ENCODE results near the gene STX11. TPM values are rescaled to one million over a fixed set of nuclear protein-coding genes. Genes with fewer than 3 reads are reported as not detected.
A peak's percentile ranks its signal among the peaks of the same experiment; 100 is the strongest.
"Not testable (repeated sequence)": the region's sequence is repeated elsewhere in the genome, so short reads cannot be mapped to it uniquely, and the experiment has no call there.

The STX11 gene
- total RNA-seq, 1 experiment from 2014 or later, result not detected

- H3K4me3 ChIP-seq (ENCODE audit: insufficient read depth, low read depth, low read length); H3K27me3 ChIP-seq (ENCODE audit: control insufficient read depth, insufficient read depth, low read length); DNase-seq; H3K36me3 ChIP-seq (replicated peaks; ENCODE audit: control insufficient read depth, insufficient read depth, low read length): not testable (repeated sequence)
These were observed 18.1 kb upstream of the STX11 start for GRCh38 chr6:144132167-144132690.

- DNase-seq, result no peak
- H3K4me3 ChIP-seq (ENCODE audit: insufficient read depth, low read depth, low read length), result no peak overlapping the region
These were observed 17.0 kb upstream of the STX11 start for GRCh38 chr6:144133225-144133821.

GRCh38 chr6:144134176-144134575 lies 16.1 kb upstream of the STX11 start:
- no peak for DNase-seq
- Histone ChIP-seq H3K27me3 (ENCODE audit: control insufficient read depth, insufficient read depth, low read length) (no peaks in the 10 kb centered on the region), H3K4me3 (ENCODE audit: insufficient read depth, low read depth, low read length) (no peak overlapping the region), H3K36me3 (replicated peaks; ENCODE audit: control insufficient read depth, insufficient read depth, low read length) (no peaks in the 10 kb centered on the region)

More at GRCh38 chr6:144133225-144133821, 17.0 kb upstream of the STX11 start:
- Histone ChIP-seq H3K27me3 (ENCODE audit: control insufficient read depth, insufficient read depth, low read length) (no peaks in the 10 kb centered on the region), H3K36me3 (replicated peaks; ENCODE audit: control insufficient read depth, insufficient read depth, low read length) (no peaks in the 10 kb centered on the region)

GRCh38 chr6:144134737-144135136 lies 15.6 kb upstream of the STX11 start:
- Histone ChIP-seq H3K4me3 (ENCODE audit: insufficient read depth, low read depth, low read length) (no peak overlapping the region), H3K36me3 (replicated peaks; ENCODE audit: control insufficient read depth, insufficient read depth, low read length) (no peaks in the 10 kb centered on the region), H3K27me3 (ENCODE audit: control insufficient read depth, insufficient read depth, low read length) (no peaks in the 10 kb centered on the region)
- DNase-seq, result no peak

GRCh38 chr6:144138542-144138941 lies 11.8 kb upstream of the STX11 start:
- Histone ChIP-seq H3K27me3 (ENCODE audit: control insufficient read depth, insufficient read depth, low read length) (no peaks in the 10 kb centered on the region), H3K36me3 (replicated peaks; ENCODE audit: control insufficient read depth, insufficient read depth, low read length) (no peaks in the 10 kb centered on the region), H3K4me3 (ENCODE audit: insufficient read depth, low read depth, low read length) (no peak overlapping the region)
- DNase-seq, result no peak

- H3K36me3 ChIP-seq (replicated peaks; ENCODE audit: control insufficient read depth, insufficient read depth, low read length), result no peaks in the 10 kb centered on the region
- no peak for DNase-seq
- no peaks in the 10 kb centered on the region for H3K27me3 ChIP-seq (ENCODE audit: control insufficient read depth, insufficient read depth, low read length)
- H3K4me3 ChIP-seq (ENCODE audit: insufficient read depth, low read depth, low read length), result no peak overlapping the region
These were observed 10.5 kb upstream of the STX11 start for GRCh38 chr6:144139817-144140216.

GRCh38 chr6:144140867-144141266 lies 9.4 kb upstream of the STX11 start:
- no peaks in the 10 kb centered on the region for H3K27me3 ChIP-seq (ENCODE audit: control insufficient read depth, insufficient read depth, low read length)
- no peak for DNase-seq
- no peak overlapping the region for H3K4me3 ChIP-seq (ENCODE audit: insufficient read depth, low read depth, low read length)
- no peaks in the 10 kb centered on the region for H3K36me3 ChIP-seq (replicated peaks; ENCODE audit: control insufficient read depth, insufficient read depth, low read length)

- Histone ChIP-seq H3K27me3 (ENCODE audit: control insufficient read depth, insufficient read depth, low read length) (no peaks in the 10 kb centered on the region), H3K36me3 (replicated peaks; ENCODE audit: control insufficient read depth, insufficient read depth, low read length) (no peaks in the 10 kb centered on the region), H3K4me3 (ENCODE audit: insufficient read depth, low read depth, low read length) (no peak overlapping the region)
- DNase-seq, result no peak
These were observed 8.8 kb upstream of the STX11 start for GRCh38 chr6:144141470-144141869.

- DNase-seq, result no peak
- Histone ChIP-seq H3K36me3 (replicated peaks; ENCODE audit: control insufficient read depth, insufficient read depth, low read length) (no peaks in the 10 kb centered on the region), H3K27me3 (ENCODE audit: control insufficient read depth, insufficient read depth, low read length) (peaks cover 4% of the 10 kb centered on the region; the same call in 1 of the 2 replicates), H3K4me3 (ENCODE audit: insufficient read depth, low read depth, low read length) (no peak overlapping the region)
These were observed 7.2 kb upstream of the STX11 start for GRCh38 chr6:144143106-144143505.

- no peaks in the 10 kb centered on the region for H3K36me3 ChIP-seq (replicated peaks; ENCODE audit: control insufficient read depth, insufficient read depth, low read length)
These were observed 6.4 kb upstream of the STX11 start for GRCh38 chr6:144143878-144144277.

GRCh38 chr6:144144996-144145395 lies 5.3 kb upstream of the STX11 start:
- H3K27me3 ChIP-seq (ENCODE audit: control insufficient read depth, insufficient read depth, low read length), result peaks cover 20% of the 10 kb centered on the region
- DNase-seq, result no peak
- no peak overlapping the region for H3K4me3 ChIP-seq (ENCODE audit: insufficient read depth, low read depth, low read length)
- H3K36me3 ChIP-seq (replicated peaks; ENCODE audit: control insufficient read depth, insufficient read depth, low read length), result no peaks in the 10 kb centered on the region

More at GRCh38 chr6:144143878-144144277, 6.4 kb upstream of the STX11 start:
- Histone ChIP-seq H3K4me3 (ENCODE audit: insufficient read depth, low read depth, low read length) (no peak overlapping the region), H3K27me3 (ENCODE audit: control insufficient read depth, insufficient read depth, low read length) (peaks cover 9% of the 10 kb centered on the region)
- DNase-seq, result no peak

GRCh38 chr6:144145541-144145940 lies 4.8 kb upstream of the STX11 start:
- no peaks in the 10 kb centered on the region for H3K36me3 ChIP-seq (replicated peaks; ENCODE audit: control insufficient read depth, insufficient read depth, low read length)
- peaks cover 25% of the 10 kb centered on the region for H3K27me3 ChIP-seq (ENCODE audit: control insufficient read depth, insufficient read depth, low read length)
- DNase-seq, result no peak

GRCh38 chr6:144148886-144149285 lies 1.4 kb upstream of the STX11 start:
- H3K4me3 ChIP-seq (ENCODE audit: insufficient read depth, low read depth, low read length), result no peak overlapping the region
- DNase-seq, result no peak
- H3K36me3 ChIP-seq (replicated peaks; ENCODE audit: control insufficient read depth, insufficient read depth, low read length), result no peaks in the 10 kb centered on the region
- peaks cover 37% of the 10 kb centered on the region for H3K27me3 ChIP-seq (ENCODE audit: control insufficient read depth, insufficient read depth, low read length)

More at GRCh38 chr6:144145541-144145940, 4.8 kb upstream of the STX11 start:
- H3K4me3 ChIP-seq (ENCODE audit: insufficient read depth, low read depth, low read length), result no peak overlapping the region

- peaks cover 37% of the 10 kb centered on the region for H3K27me3 ChIP-seq (ENCODE audit: control insufficient read depth, insufficient read depth, low read length)
- no peaks in the 10 kb centered on the region for H3K36me3 ChIP-seq (replicated peaks; ENCODE audit: control insufficient read depth, insufficient read depth, low read length)
- no peak for DNase-seq
- H3K4me3 ChIP-seq (ENCODE audit: insufficient read depth, low read depth, low read length), result peak overlapping the region; percentile 80
These were observed 791 bp upstream of the STX11 start for GRCh38 chr6:144149558-144149893.

GRCh38 chr6:144150710-144151657 lies 667 bp downstream of the STX11 start:
- no peaks in the 10 kb centered on the region for H3K36me3 ChIP-seq (replicated peaks; ENCODE audit: control insufficient read depth, insufficient read depth, low read length)
- H3K4me3 ChIP-seq (ENCODE audit: insufficient read depth, low read depth, low read length), result peak overlapping the region; percentile 80
- peaks cover 37% of the 10 kb centered on the region for H3K27me3 ChIP-seq (ENCODE audit: control insufficient read depth, insufficient read depth, low read length)
- DNase-seq, result peak; percentile 69

Data from H7 (cell line).